A673 (cell line): ENCODE results near the gene RPL29.

Experiments used
- CTCF ChIP-seq: fragments of 300-800, 200-600 bp; sonication (generic); conservative IDR thresholded peaks from 2 replicates; pipeline ENCODE4 v1.5.1; 2017; ENCODE audit warnings: low read depth, mild to moderate bottlenecking, antibody characterized with exemption, low read length, moderate library complexity, mixed read lengths
- EZH2 ChIP-seq: fragments of 200-600 bp; sonication (generic); IDR thresholded peaks from 2 replicates; pipeline ENCODE4 v1.6.1; 2017; ENCODE audit warnings: borderline replicate concordance, low read depth, mild to moderate bottlenecking, mixed read lengths, antibody characterized with exemption, low read length; ENCODE audit not compliant: poor library complexity, severe bottlenecking

- TF ChIP-seq CTCF (no peak), EZH2 (no peak)
These were observed 29.2 kb upstream of the RPL29 start for GRCh38 chr3:52024765-52025452.
